GM21619 (cell line): ENCODE data around the gene IL2RG.

ENCODE experiments used
- ATAC-seq: cut with Tn5 transposase; IDR thresholded peaks from one replicate; pipeline ENCODE4 v1.9.1; 2021; ENCODE audit not compliant: unreplicated experiment

IL2RG gene

GRCh38 chrX:71109051-71109450 lies 2.3 kb downstream of the IL2RG start:
- no peak for ATAC-seq

GRCh38 chrX:71107762-71108360 lies 3.5 kb downstream of the IL2RG start:
- ATAC-seq, result no peak

- ATAC-seq, result no peak
These were observed 4.1 kb downstream of the IL2RG start for GRCh38 chrX:71107245-71107644.

- no peak for ATAC-seq
These were observed 5.0 kb downstream of the IL2RG start, which contains the start of gene CXorf65 for GRCh38 chrX:71106427-71106826. CXorf65 (minus strand) TSS chrX:71106740; CDS start chrX:71106556, 184 bp downstream.

- ATAC-seq, result no peak
These were observed 5.7 kb downstream of the IL2RG start for GRCh38 chrX:71105628-71106027.

GRCh38 chrX:71103110-71103983 lies 8.0 kb downstream of the IL2RG start:
- ATAC-seq, result no peak

GRCh38 chrX:71102292-71102691 lies 9.1 kb downstream of the IL2RG start:
- no peak for ATAC-seq

- no peak for ATAC-seq
These were observed 10.5 kb downstream of the IL2RG start for GRCh38 chrX:71100581-71101505.

GRCh38 chrX:71099736-71100135 lies 11.6 kb downstream of the IL2RG start:
- no peak for ATAC-seq

- ATAC-seq, result no peak
These were observed 12.3 kb downstream of the IL2RG start for GRCh38 chrX:71098951-71099506.

- ATAC-seq, result peak; percentile 37
These were observed 13.1 kb downstream of the IL2RG start for GRCh38 chrX:71098302-71098701.

GRCh38 chrX:71096760-71097032 lies 14.7 kb downstream of the IL2RG start:
- ATAC-seq, result no peak

GRCh38 chrX:71095981-71096759 lies 15.2 kb downstream of the IL2RG start:
- no peak for ATAC-seq

GRCh38 chrX:71095555-71095980 lies 15.8 kb downstream of the IL2RG start, which contains the start of gene FOXO4:
FOXO4 (plus strand) TSS chrX:71095851; CDS start chrX:71096529, 678 bp downstream.
- peak; percentile 92 for ATAC-seq

- no peak for ATAC-seq
These were observed 16.3 kb downstream of the IL2RG start for GRCh38 chrX:71095033-71095432.

GRCh38 chrX:71091263-71091662 lies 20.1 kb downstream of the IL2RG start:
- no peak for ATAC-seq

GRCh38 chrX:71085900-71086299 lies 25.5 kb downstream of the IL2RG start:
- ATAC-seq, result no peak

- no peak for ATAC-seq
These were observed 28.6 kb downstream of the IL2RG start for GRCh38 chrX:71082822-71083221.

GRCh38 chrX:71082124-71082647 lies 29.2 kb downstream of the IL2RG start:
- no peak for ATAC-seq
